SU-DHL-6 (cell line): ENCODE data around the gene CPNE4.

ENCODE experiments used
- CTCF ChIP-seq: fragments of 200-600 bp; sonication (generic); IDR thresholded peaks from one replicate; pipeline ENCODE4 v1.5.1; 2017; ENCODE audit warnings: antibody characterized with exemption, mild to moderate bottlenecking, low read length, moderate library complexity; ENCODE audit not compliant: insufficient read depth, poor library complexity, severe bottlenecking
- EZH2phosphoT487 ChIP-seq: fragments of 200-600 bp; sonication (generic), shearing (Covaris generic); conservative IDR thresholded peaks from 2 replicates; pipeline ENCODE4 v1.6.1; 2018; ENCODE audit warnings: mild to moderate bottlenecking, antibody characterized with exemption, low read length, moderate library complexity, mixed read lengths

GRCh38 chr3:131669600-131669999 lies 365.2 kb downstream of the CPNE4 start:
- TF ChIP-seq CTCF (no peak), EZH2phosphoT487 (no peak)
